Medulla oblongata (tissue), 1 donor: Measurements from ENCODE around the gene SIM2.

ENCODE experiments used
- DNase-seq: peaks from one replicate; pipeline ENCODE4 v3.0.0-alpha.2; 2015; ENCODE audit errors: extremely low spot score

Gene SIM2

DNA sequence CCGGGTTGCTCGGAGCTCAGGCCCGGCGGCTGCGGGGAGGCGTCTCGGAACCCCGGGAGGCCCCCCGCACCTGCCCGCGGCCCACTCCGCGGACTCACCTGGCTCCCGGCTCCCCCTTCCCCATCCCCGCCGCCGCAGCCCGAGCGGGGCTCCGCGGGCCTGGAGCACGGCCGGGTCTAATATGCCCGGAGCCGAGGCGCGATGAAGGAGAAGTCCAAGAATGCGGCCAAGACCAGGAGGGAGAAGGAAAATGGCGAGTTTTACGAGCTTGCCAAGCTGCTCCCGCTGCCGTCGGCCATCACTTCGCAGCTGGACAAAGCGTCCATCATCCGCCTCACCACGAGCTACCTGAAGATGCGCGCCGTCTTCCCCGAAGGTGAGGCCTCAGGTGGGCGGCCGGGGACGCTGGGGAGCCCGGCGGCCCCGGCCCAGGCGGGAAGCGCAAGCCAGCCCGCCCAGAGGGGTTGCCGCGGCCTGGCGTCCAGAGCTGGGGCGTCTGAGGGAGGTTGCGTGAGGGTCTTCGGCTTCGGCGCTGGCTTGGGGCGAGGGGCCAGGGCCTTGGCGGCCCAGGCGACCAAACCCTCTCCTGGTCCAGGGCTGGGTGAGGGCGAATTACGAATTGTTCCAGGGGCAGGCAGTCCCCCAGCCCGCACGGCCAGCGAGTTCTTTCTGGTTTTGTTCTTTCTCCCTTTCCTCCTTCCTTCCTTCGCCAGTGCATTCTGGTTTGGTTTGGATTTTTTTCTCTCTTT, 805 bp downstream of the SIM2 start:
- DNase-seq, result no peak

GRCh38 chr21:36700295-36700970, 1.5 kb downstream of the SIM2 start:
- no peak for DNase-seq

DNA sequence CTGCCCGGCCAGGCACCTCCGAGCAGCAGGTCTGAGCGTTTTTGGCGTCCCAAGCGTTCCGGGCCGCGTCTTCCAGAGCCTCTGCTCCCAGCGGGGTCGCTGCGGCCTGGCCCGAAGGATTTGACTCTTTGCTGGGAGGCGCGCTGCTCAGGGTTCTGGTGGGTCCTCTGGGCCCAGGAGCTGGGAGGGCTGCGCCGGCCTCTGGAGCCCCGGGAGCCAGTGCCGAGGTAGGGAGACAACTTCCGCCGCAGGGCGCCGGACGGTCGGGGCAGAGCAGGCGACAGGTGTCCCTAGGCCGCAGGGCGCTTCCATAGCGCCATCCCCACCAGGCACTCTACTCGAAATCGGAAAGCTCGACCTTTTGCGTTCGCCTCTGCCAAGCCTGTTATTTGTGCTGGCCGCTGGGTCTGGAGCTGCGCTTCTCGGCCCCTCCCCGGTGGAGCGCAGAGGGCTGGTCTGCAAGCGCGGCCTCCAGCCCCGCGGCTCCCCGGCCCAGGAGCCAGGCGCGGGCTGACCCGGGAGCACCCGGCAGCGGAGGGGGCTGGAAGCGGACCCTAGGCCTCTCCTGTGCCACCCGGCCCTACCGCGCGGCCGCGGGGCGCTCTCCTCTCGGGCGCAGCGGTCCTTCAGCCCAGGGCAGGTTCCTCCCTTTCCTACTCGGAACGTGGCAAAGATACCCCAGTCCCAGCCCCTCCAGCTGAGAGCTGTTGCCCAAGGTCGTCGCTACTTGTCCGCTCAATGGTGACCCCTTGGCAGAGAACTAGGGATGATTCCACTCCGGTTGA, 2.2 kb downstream of the SIM2 start:
- DNase-seq, result no peak

- no peak for DNase-seq
Observed at GRCh38 chr21:36701756-36702621, 3.1 kb downstream of the SIM2 start.

DNA sequence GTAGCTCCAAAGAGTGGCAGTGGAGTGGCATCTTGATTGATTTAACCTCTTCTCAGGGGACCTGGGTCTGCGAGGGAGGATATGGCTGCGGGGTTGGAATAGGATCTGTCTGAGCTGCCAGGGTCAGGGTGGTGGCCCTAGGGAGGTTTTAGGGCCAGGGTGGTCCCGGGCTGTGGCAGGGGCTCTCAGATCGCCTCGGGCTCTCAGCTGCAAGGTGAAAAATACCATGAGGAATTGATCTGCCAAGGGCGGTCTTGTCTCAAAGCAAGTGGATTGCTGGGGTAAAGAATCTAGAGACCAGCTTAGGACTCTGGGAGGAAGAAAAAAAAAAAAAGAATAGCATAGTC, 3.7 kb downstream of the SIM2 start:
- DNase-seq, result no peak

DNA sequence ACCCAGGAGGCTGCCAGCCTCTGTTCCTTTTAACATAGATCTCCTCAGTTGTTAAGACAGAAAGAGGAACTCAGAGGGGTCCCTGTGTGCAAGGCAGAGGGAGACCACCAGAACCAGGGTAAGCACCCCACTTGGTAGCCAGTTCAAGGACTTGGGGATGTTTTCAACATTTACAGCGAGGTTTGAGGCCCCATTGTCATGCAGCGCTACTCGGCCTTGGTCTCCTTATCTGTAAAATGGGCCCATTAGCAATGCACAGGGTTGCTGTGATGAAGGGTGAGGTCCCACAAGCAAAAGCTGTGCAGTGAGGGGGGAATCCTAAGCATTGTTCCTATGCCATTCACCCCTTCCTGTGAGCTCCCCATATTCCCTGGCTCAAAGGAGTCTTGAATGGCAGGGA, 4.2 kb downstream of the SIM2 start:
- no peak for DNase-seq

GRCh38 chr21:36703626-36704280, 4.8 kb downstream of the SIM2 start:
- no peak for DNase-seq

- no peak for DNase-seq
Observed at GRCh38 chr21:36704281-36704957, 5.5 kb downstream of the SIM2 start.

- DNase-seq, result no peak
Observed at GRCh38 chr21:36704958-36705678, 6.2 kb downstream of the SIM2 start.

DNA sequence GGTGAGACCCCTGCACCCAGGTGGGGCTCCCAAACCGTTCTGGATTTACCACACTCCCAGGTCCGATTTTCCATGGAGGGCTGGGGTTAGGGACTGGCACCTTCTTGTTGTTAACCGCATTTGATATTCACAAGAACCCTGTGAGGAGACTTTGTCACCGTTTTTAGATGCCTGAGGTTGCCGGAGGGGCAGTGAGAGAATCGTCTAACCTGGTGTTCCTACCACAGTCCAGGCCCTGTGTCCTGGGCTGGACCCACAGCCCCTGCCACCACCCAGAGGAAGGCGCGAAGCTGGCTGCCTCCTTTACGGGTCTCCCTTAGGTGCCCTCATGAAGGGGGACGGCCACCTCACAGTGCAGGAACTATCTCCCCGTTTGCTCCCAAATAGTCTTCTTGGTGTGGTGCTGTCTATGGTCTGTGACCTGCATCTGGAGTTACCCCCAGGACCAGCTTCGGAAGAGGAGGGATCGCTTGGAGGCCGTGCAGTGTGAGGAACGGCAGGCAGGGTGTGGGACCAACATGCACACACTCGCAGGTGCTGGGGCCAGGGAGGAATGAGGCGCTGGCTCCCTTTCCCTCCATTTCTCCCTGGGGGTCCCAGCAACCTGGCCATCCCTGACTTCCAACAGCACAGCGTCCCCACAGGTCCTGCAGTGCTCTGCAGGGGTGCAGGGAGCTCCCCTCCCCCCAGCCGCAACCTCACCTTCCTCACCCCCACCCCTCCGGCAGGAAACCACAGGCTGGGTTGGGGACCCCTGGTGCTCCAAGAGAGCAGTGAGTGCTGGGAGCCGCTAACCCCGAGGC, 7.0 kb downstream of the SIM2 start:
- no peak for DNase-seq

- no peak for DNase-seq
Observed at GRCh38 chr21:36706482-36706852, 7.6 kb downstream of the SIM2 start.

DNA sequence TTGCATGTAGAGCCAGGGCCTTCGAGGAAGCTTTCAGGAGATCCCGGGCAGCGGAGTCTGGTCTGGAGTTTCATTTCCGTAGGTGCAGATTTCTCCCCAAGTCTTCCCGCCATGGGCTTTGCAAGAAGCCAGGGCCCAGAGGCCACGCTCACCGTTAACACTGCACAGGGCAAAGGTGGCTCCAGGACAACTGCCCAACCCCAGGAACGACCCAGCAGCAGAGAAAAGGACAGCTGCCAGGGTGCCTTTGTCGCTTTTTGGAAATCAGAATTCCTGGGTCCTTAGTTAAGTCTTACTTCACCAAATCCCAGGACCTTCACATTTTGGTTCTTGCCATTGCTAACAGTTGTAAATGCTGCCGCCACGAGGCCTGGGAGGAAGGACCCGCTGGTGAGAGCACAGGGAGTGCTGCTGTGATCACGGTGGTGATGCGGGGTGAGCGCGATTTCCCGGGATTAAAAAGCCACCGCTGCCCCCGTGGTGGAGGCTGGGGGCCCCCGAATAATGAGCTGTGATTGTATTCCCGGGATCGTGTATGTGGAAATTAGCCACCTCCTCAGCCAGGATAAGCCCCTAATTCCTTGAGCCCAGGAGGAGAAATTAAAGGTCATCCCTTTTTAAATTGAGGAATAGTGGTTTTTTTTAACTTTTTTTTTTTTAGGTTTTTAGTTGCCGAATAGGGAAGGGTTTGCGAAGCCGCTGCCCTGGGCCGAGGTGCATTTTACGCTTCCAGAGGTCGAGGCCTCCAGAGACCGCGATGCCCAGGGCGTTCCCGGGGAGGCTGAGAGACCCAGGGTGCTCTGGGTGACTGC, 8.2 kb downstream of the SIM2 start:
- DNase-seq, result no peak

DNA sequence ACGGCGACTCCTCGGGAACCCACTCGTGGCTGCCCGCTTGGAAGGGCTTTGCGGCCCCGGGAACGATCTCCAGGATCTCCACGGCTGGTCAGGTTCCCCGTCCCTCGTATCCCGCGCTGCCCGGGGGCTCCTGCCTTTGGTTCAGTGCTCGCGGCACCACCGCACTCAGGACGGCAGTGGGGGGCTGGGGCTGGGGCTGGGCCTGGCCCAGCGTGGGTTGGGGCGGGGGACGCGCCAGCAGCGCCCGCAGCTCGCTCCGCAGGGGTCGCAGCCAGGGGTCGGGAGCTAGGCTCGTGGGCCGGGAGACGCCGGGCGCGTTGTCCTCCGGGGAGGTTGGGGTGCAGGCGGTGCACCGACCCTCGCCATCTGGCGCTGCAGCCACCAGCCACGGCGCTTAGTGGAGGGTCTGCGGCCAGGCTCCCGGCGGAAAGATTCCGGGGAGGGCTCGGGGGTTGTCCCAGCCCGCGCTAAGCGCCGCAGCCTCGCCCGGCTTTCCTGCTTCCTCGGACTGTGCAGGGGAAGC, 8.9 kb downstream of the SIM2 start:
- no peak for DNase-seq

DNA sequence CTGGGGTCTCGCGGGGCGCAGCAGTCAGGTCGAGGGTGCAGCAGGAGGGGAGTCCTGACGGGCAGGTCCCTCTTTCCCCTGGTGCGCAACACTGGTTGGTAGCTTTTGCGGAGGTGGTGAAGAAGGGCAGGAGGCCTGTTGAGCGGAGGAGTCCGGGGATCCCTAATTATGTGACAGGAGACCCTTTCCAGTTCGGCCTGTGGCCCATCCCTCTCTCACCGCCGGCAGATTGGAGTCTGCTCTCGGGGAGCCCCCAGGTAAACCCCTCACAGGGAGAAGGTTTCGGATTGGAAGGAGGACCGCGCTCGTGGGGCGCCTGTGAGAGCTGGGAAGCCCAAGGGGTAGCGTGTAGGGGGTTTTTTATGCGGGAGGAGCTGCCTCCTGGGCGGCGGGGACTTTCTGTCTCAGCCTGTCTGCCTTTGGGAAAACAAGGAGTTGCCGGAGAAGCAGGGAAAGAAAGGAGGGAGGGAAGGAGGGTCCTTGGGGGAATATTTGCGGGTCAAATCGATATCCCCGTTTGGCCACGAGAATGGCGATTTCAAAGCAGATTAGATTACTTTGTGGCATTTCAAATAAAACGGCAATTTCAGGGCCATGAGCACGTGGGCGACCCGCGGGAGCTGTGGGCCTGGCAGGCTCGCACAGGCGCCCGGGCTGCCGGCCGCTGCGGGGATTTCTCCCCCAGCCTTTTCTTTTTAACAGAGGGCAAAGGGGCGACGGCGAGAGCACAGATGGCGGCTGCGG, 9.5 kb downstream of the SIM2 start:
- DNase-seq, result no peak

- DNase-seq, result no peak
Observed at GRCh38 chr21:36709030-36709867, 10.3 kb downstream of the SIM2 start.

GRCh38 chr21:36709868-36710728, 11.2 kb downstream of the SIM2 start:
- no peak for DNase-seq
